ENCODE data around the gene CABLES1.

The CABLES1 gene

DNA sequence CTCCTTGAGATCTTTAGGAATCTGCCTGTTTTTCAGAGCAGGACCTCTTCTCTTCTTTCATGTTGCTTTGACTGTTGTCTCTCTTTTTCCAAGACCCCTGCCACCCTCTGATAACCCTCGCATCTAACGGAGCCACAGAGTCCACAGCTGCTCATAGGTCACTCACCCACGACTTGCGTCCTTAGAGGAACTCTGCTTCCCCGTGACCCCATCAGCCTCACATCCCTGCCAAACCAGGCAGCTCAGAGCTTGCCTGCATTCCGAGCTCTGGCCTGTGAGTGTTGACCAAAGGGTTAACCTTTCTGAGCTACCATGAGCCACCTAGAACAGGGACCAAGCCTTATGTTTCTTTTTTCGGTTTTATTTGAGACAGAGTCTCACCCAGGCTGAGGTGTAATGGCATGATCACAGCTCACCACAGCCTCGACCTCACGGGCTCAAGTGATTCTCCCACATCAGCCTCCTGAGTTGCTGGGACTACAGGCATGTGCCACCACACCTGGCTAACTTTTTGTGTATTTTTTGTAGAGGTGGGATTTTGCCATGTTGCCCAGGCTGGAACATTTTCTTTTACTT lies 36.4 kb downstream of the CABLES1 start:
- DNase-seq = no peak

DNA sequence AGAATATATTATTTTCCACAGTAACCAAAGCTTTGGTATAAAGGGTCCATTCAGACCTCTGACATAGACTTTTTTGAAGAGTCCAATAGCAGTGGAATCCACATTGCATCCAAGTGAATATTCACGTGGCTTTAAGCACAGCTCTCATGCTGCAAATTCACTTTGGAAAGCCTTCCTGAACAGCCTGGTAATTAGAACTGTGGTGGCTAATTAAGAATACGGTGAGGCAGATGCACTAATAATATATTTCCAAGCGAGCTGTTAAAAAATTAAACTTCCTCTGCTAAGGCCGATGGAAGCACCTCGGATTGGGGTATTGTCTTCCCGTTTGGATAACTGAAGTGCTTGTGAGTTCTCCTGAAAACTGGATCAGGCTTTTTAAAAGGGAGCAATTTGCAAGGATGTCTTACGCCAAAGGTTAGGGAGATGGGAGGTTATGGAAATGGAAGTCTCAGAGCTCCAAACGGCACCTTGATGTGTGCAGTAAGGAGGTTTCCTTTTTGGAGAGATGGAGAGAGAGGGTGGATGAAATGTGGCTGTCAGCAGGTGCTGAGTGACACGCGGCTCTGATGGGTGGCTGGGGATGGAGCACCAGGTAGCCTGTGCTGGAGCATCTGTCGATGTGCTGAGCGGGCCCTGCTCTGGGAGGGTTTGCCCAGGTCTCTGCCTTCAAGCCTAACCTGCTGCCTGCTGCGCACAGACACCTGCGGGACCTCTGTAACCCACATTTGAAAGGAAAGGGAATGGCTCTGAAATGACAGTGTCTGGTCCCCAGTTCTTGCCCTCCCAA lies 37.5 kb downstream of the CABLES1 start:
- DNase-seq = no peak

DNA sequence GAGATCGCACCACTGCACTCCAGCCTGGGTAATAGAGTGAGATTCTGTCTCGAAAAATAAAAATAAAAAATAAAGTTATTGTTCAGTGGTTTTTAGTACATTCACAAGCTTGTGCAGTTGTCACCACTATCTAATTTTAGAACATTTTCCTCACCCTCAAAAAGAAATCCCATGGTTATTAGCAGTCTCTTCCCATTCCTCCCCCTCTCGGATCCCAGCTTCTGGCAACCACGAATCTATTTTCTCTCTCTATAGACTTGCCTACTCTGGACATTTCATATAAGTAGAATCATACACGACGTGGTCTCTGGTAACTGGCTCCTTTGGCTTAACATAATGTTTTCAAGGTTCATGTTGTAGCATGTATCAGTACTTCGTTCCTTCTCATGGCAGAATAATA lies 38.6 kb downstream of the CABLES1 start:
- DNase-seq = no peak

- DNase-seq = no peak
Measured at GRCh38 chr18:23176701-23177432, 41.6 kb downstream of the CABLES1 start.

GRCh38 chr18:23177433-23178072 lies 42.3 kb downstream of the CABLES1 start:
- DNase-seq = no peak

DNA sequence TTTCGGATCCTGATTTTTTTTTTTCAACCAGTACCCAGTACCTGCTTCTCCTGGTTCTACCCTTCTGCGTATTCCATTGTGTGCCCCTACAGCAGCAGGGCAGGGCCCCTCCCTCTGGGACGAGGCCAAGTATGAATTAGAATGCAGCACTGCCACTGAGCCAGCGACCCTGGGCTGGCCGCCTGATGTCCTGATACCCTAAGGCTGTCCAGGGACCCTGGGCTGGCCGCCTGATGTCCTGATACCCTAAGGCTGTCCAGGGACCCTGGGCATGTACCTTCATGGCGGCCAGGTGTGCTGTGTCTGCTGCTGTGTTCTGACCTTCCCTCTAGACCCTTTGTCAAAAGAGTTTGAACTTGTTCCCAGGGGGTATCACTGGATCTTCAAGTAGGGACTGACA lies 42.9 kb downstream of the CABLES1 start:
- DNase-seq = no peak

- no peak for DNase-seq
Measured at GRCh38 chr18:23178661-23179081, 43.4 kb downstream of the CABLES1 start.

- DNase-seq = no peak
Measured at GRCh38 chr18:23179416-23179815, 44.1 kb downstream of the CABLES1 start.

DNA sequence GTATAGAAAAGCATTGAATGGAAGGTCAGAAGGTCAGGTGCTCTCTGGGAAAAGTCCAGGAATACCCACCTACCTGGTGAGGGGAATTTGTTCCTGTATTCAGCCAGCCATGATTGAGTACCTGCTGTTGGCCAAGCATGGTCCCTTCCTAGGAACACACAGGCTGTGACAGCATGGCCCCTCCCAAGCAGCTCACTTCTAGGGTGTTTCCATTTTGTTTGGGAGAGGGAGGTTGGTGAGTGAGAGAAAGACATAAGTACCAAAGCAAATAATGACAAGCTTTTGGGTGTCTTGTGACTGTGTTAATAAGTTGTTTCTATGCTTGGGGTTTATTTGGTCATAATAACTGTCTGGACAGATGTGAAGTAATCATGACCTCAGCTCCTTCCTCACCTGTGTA lies 46.3 kb downstream of the CABLES1 start:
- DNase-seq = no peak

DNA sequence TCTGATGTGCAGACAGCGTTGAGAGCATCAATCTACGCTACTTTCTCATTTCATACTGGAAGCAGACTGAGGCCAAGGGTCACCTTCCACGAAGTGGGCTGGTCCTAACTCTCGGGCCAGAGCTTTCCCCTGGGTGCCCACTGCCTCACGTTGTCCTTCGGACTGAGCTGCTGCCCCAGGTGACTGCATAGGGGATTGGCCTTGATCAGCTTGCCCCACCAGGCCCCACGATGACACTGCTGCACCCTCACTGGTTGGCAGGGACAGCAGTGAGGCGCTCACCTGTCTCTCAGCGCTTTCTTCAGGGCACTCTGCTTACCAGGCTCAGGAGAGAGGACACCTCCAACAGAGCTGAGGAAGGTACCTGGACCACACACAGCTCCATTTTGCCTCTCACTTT lies 47.3 kb downstream of the CABLES1 start:
- DNase-seq = no peak

- no peak for DNase-seq
Measured at GRCh38 chr18:23183411-23184150, 48.3 kb downstream of the CABLES1 start.

- no peak for DNase-seq
Measured at GRCh38 chr18:23186781-23187180, 51.5 kb downstream of the CABLES1 start.

DNA sequence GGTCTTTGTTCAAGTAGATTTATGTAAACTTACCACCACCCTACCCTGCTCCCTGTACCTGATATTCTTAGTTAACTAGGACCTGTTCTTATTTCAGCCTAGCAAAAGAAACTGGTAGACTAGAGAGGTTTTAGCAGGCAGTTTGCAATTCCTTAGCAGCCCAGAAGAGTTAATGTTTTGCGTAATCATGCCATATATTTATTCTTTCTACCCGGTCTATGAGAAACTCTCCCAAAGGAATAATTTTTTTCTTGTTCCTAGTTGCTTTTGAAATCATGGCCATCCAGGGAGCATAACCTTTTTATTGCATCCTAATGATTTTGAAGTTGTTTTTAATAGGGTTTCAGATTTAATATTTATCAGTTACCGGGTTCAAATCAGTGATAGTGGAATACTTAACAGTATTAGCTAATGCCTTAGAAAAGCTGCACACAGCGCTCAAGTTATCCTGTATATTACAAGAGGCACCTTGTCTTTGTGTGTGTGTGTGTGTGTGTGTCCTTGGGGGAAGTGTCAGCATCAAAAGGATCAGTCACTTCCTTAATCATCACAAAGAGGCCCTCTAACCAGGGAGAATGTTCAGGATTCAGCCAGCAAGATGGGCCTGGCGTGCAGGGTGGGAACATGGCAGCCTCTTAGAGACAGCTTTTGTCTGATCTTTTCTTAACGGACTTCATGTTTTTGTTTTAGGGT lies 52.9 kb downstream of the CABLES1 start:
- no peak for DNase-seq

DNA sequence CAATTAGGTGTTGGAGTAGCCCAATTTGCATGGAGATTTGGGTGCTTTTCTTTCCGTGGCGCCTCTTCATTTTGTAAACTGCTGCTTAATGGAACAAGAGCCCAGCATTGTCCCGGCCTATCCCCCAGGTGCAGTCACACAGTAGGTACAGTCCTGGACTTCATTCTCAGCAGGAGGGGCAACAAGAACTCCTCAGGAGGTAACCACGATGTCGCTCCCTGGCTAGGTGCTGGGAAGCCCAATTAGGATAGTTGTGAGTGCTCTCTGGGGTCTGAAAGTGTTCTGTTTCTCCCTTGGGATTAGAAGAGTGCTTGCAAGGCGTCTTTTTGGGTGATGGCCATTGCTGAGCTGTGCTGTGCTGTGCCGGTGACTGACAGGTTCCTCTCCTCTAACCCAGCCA lies 53.8 kb downstream of the CABLES1 start:
- no peak for DNase-seq

- DNase-seq = no peak
Measured at GRCh38 chr18:23189768-23190661, 54.7 kb downstream of the CABLES1 start.

- DNase-seq = no peak
Measured at GRCh38 chr18:23191232-23191631, 55.9 kb downstream of the CABLES1 start.

GRCh38 chr18:23193742-23194141 lies 58.5 kb downstream of the CABLES1 start:
- DNase-seq = no peak

DNA sequence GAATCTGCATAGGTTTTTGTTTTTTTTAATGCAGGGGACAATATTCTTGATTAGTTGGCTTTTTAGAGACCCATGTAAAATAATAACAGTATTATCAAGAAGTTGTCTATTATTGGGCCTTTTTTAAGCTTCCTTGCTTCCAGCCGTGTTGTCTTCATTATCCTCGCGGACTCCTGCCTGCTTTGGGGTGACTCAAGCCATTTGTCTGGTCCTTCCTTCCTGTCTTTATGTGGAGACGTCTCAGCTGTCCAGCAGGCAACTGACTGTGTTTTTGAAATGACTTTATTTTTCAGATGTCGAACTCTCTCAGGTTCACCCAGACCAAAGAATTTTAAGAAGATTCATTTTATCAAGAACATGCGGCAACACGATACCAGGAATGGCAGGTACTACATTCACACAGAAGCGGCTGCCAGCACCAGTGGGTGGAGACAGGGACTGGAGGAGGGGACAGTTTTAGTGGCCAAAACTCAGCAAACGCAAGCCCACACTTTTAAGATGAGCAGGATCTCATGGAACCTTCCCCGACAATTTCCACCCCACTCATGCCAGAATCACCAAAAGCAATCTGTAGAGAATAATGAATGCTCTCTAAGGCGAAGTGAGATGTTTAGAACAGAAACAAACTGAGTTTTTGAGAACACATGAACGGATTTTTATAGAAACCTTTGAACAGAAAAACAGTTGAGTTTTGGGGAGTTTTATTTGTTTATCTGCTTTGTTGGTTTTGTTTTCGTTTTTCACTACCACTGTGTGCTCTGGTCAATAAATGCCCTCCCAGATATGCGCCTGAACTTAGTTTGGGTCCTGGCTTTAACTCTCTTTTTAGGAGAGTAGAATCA lies 59.1 kb downstream of the CABLES1 start:
- no peak for DNase-seq

DNA sequence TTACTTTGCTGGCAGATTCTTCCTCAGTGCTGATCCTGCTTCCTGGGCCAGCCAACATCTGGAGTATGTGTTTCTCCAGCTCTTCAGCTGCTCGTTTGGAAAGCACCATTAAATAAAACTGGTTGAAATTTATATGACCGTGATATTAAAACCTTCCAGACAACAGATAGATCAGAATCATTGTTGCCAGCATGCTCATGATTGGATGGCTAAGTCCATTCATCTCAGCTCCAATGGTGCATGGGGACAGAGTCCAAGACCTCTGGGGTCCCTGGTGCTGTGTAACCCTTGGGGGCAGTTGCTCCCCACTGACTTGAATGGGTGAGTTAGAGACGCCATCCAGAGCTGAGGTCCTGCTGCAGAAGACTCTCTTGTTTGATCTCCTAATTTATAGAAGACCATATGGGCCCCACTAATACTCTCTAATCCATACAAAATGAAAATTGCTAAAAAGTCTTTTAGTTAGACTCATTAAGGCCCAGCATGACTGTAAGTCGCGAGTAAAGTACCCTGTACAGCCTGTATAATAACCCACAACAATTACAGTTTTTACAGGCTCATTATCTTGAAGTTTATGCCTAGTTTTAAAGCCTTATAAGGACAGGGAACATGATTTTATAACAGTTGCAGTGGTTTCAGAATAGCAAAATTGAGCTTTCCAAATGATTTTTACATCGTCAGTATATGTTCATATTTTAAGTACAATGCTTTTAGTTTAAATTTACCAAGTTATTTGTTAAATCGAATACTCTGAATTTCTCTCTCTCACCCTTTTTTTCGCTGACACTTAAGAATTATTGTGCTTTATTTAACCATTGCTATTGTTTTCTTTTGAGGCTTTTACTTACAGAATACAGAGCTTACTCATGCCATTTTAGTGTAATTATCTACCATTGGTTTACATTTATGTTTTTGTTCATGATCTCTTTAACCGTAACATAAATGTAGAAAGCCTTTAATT lies 60.0 kb downstream of the CABLES1 start:
- no peak for DNase-seq

Measured in SHP77 (cell line).